ENCODE data around the gene DCDC1.

DCDC1 gene

DNA sequence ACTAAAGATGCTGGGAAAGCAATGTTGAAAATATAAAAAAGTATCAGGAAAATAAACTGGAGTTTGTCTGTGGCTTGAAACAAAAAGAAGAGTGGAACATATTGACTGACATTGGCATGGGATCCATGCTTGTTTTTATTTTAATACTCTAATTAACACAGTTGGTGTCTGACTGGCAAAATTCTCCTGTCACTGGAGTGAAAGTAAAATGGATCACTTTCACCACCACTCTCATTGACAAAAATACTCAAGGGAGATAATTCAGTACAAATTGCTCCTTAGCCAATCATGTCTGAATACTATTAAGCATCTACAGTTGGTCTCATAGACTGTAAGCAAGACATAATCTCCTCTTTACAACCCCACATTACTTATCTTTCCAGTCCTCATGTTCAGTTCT is 101.8 kb downstream of the DCDC1 start:
- Histone ChIP-seq H3K4me1 (ENCODE audit: control insufficient read depth, insufficient read depth, low read length, unreplicated experiment) (no peaks in the 10 kb centered on the region), H2AFZ (ENCODE audit: low read length, unreplicated experiment) (no peak overlapping the region), H3K4me3 (ENCODE audit: low read depth, low read length) (no peak overlapping the region), H3K36me3 (ENCODE audit: insufficient read depth, low read length) (no peaks in the 10 kb centered on the region), H3K79me2 (ENCODE audit: control insufficient read depth, insufficient read depth, low read length, unreplicated experiment) (no peaks in the 10 kb centered on the region), H3K27me3 (ENCODE audit: insufficient read depth, low read length) (peaks cover 6% of the 10 kb centered on the region; the same call in 1 of the 2 replicates), H3K27ac (ENCODE audit: low read depth, low read length) (no peak overlapping the region)

DNA sequence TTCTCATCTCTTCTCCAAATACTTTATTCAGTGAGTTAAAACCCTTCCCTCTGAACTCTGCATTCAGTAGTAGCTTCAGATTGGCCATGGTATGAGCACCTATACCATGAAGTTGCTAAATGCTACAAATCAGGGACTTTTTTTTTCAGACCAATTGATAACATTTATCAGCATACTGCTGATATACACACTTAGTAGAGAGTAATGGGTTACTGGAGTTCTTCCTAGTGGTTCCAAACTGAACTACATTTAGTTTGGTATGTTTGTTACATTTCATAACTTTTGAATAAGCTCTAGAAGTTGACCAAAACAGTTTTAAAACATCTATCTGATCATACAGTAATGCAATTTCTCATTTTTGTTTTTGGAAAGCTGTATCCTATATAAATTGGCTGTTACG is 104.7 kb downstream of the DCDC1 start:
- Histone ChIP-seq H2AFZ (ENCODE audit: low read length, unreplicated experiment) (no peak overlapping the region), H3K4me1 (ENCODE audit: control insufficient read depth, insufficient read depth, low read length, unreplicated experiment) (no peaks in the 10 kb centered on the region), H3K36me3 (ENCODE audit: insufficient read depth, low read length) (no peaks in the 10 kb centered on the region), H3K27ac (ENCODE audit: low read depth, low read length) (no peak overlapping the region), H3K79me2 (ENCODE audit: control insufficient read depth, insufficient read depth, low read length, unreplicated experiment) (no peaks in the 10 kb centered on the region), H3K27me3 (ENCODE audit: insufficient read depth, low read length) (peaks cover 6% of the 10 kb centered on the region; the same call in 1 of the 2 replicates), H3K4me3 (ENCODE audit: low read depth, low read length) (no peak overlapping the region)

DNA sequence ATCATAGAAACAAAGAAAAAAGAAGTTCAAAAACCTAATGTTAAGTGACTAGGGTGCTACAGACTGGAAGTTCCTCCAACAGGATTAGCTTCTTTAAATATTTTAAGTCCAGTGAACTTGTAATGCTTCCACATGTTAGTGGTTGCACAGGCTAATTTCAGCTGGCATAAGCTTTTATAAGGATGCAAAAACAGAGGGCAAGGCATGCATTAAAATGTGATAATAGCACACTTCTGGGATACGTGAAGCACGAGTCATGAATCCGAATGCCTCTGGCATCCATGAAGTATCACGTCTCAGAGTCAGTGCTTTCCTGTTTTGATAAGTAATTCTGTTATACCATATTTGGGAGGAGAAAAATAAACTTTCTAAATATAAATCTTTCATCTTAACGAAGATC is 106.8 kb downstream of the DCDC1 start:
- H3K79me2 ChIP-seq (ENCODE audit: control insufficient read depth, insufficient read depth, low read length, unreplicated experiment), result no peaks in the 10 kb centered on the region
- H3K4me1 ChIP-seq (ENCODE audit: control insufficient read depth, insufficient read depth, low read length, unreplicated experiment), result peaks cover 4% of the 10 kb centered on the region
- H3K4me3 ChIP-seq (ENCODE audit: low read depth, low read length), result no peak overlapping the region
- no peaks in the 10 kb centered on the region for H3K36me3 ChIP-seq (ENCODE audit: insufficient read depth, low read length)
- no peak overlapping the region for H2AFZ ChIP-seq (ENCODE audit: low read length, unreplicated experiment)
- H3K27ac ChIP-seq (ENCODE audit: low read depth, low read length), result no peak overlapping the region
- H3K27me3 ChIP-seq (ENCODE audit: insufficient read depth, low read length), result peaks cover 6% of the 10 kb centered on the region; the same call in 1 of the 2 replicates

DNA sequence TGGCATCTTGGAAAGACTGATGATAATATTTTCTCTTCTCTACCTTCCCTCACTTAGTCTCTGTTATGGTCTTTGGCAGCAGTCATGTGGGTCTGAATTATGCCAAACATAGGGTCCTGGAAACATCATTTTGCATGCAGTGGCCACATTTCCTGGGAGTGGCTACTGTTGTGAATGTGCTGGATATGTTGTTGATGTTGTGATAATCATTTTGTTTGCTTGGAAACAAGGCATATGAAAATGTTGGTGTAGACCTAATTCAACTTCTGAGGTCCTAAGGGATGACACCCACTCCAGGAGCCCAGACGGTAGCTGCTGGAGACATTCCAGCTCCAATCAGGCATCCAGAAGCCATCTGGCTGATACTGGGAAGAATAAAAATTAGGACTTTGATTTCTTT is 109.7 kb downstream of the DCDC1 start:
- Histone ChIP-seq H3K27ac (ENCODE audit: low read depth, low read length) (no peak overlapping the region), H3K36me3 (ENCODE audit: insufficient read depth, low read length) (no peaks in the 10 kb centered on the region), H3K27me3 (ENCODE audit: insufficient read depth, low read length) (peaks cover 6% of the 10 kb centered on the region; the same call in 1 of the 2 replicates), H2AFZ (ENCODE audit: low read length, unreplicated experiment) (no peak overlapping the region), H3K79me2 (ENCODE audit: control insufficient read depth, insufficient read depth, low read length, unreplicated experiment) (no peaks in the 10 kb centered on the region), H3K4me3 (ENCODE audit: low read depth, low read length) (no peak overlapping the region), H3K4me1 (ENCODE audit: control insufficient read depth, insufficient read depth, low read length, unreplicated experiment) (peaks cover 4% of the 10 kb centered on the region)

DNA sequence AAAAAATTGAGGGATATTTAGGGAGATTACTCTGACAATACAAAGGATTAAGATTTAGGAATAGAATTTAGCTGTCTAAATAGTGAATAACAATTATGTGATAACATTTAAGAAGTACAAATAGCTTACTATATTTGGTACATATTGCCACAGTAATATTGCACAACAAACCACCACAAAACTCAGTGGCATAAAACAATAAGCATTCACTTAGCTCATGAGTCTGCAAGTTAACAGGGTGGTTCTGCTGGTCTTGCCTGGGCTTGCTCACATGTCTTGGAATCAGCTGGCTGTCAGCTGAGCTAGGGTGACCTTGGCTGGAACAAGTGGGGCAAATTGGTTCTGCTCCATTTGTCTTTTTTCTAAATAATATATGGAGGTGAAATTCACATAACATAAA is 115.1 kb downstream of the DCDC1 start:
- no peak overlapping the region for H3K4me3 ChIP-seq (ENCODE audit: low read depth, low read length)
- no peaks in the 10 kb centered on the region for H3K36me3 ChIP-seq (ENCODE audit: insufficient read depth, low read length)
- H3K4me1 ChIP-seq (ENCODE audit: control insufficient read depth, insufficient read depth, low read length, unreplicated experiment), result peaks cover 4% of the 10 kb centered on the region
- H3K27ac ChIP-seq (ENCODE audit: low read depth, low read length), result no peak overlapping the region
- H3K79me2 ChIP-seq (ENCODE audit: control insufficient read depth, insufficient read depth, low read length, unreplicated experiment), result no peaks in the 10 kb centered on the region
- peaks cover 11% of the 10 kb centered on the region; the same call in 1 of the 2 replicates for H3K27me3 ChIP-seq (ENCODE audit: insufficient read depth, low read length)
- no peak overlapping the region for H2AFZ ChIP-seq (ENCODE audit: low read length, unreplicated experiment)

DNA sequence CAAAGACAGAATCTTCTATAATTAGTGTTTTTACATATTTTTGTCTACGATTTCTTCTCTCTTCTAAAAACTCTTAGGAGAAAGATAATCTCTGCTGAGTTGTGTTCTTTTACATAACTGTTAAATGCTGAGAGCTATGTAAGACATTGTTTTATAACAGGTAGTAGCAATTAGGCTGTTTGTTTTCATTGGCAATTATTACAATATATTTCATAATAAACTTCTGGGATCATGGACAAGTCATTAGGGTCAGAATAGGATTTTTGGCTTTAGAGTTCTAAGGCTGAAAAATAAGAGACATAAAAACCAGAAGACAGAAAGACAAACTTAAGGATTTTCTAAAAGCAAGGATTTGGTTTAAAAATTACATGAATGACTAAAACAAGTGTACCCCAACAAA is 120.8 kb downstream of the DCDC1 start:
- Histone ChIP-seq H3K27ac (ENCODE audit: low read depth, low read length) (no peak overlapping the region), H3K27me3 (ENCODE audit: insufficient read depth, low read length) (peaks cover 17% of the 10 kb centered on the region; the same call in 1 of the 2 replicates), H3K4me1 (ENCODE audit: control insufficient read depth, insufficient read depth, low read length, unreplicated experiment) (peaks cover 5% of the 10 kb centered on the region), H3K36me3 (ENCODE audit: insufficient read depth, low read length) (no peaks in the 10 kb centered on the region), H3K4me3 (ENCODE audit: low read depth, low read length) (no peak overlapping the region), H2AFZ (ENCODE audit: low read length, unreplicated experiment) (no peak overlapping the region), H3K79me2 (ENCODE audit: control insufficient read depth, insufficient read depth, low read length, unreplicated experiment) (no peaks in the 10 kb centered on the region)

DNA sequence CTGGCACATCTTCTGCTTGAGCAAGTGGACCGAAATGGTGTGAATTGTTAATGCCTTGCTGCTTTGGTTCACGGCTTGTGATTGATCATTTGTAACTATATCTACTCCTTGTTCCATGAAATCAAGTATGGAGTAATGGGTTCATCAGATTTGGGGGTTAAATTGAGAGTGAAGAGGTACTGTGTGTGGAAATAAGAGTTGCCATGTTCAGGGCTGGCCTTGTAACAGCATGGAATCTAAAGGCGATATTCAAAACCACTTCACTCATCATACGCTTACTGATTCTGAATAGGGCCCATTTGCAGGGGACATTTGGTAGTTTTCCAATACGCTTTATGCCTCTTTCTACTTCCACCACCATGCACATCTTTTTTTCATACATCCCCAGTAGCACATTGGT is 122.2 kb downstream of the DCDC1 start:
- H3K27ac ChIP-seq (ENCODE audit: low read depth, low read length), result no peak overlapping the region
- no peak overlapping the region for H2AFZ ChIP-seq (ENCODE audit: low read length, unreplicated experiment)
- H3K4me3 ChIP-seq (ENCODE audit: low read depth, low read length), result no peak overlapping the region
- H3K36me3 ChIP-seq (ENCODE audit: insufficient read depth, low read length), result no peaks in the 10 kb centered on the region
- peaks cover 17% of the 10 kb centered on the region; the same call in 1 of the 2 replicates for H3K27me3 ChIP-seq (ENCODE audit: insufficient read depth, low read length)
- no peaks in the 10 kb centered on the region for H3K79me2 ChIP-seq (ENCODE audit: control insufficient read depth, insufficient read depth, low read length, unreplicated experiment)
- H3K4me1 ChIP-seq (ENCODE audit: control insufficient read depth, insufficient read depth, low read length, unreplicated experiment), result peaks cover 5% of the 10 kb centered on the region

DNA sequence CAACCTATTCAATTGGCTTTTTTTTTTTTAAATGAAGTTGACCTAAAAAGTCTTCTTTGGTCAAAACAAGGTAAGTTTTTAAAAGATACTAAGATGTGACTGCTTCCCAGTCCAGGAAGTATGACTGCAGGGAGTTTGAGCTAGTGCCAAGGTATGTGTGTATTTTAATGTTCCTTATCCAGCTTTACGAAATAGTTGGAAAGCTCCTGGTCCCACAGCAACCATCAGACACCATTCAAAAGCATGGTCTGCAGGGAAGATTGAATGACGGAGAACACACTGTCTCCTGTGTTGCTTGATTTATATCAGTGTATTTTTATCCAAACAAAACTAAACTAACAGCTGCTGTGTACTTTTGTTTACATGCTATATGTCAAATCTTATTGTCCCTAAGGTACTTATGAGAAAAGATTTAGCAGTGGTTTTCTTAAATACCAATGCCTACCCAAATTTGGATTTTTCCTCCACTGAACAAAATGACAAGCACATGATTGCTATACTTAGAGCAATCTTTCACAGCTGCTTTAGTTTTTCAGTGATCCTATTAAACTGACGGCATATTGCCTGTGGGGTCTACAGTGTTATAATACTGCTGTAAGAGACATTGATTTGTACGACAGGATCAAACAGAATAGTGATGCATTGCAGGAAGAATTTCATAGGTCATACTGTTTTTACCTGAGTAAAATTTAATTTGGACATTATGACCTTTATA is 122.9 kb downstream of the DCDC1 start:
- H3K4me1 ChIP-seq (ENCODE audit: control insufficient read depth, insufficient read depth, low read length, unreplicated experiment), result peaks cover 5% of the 10 kb centered on the region
- peaks cover 15% of the 10 kb centered on the region; the same call in 1 of the 2 replicates for H3K27me3 ChIP-seq (ENCODE audit: insufficient read depth, low read length)
- no peak overlapping the region for H3K27ac ChIP-seq (ENCODE audit: low read depth, low read length)
- no peak overlapping the region for H2AFZ ChIP-seq (ENCODE audit: low read length, unreplicated experiment)
- no peaks in the 10 kb centered on the region for H3K79me2 ChIP-seq (ENCODE audit: control insufficient read depth, insufficient read depth, low read length, unreplicated experiment)
- H3K36me3 ChIP-seq (ENCODE audit: insufficient read depth, low read length), result no peaks in the 10 kb centered on the region
- H3K4me3 ChIP-seq (ENCODE audit: low read depth, low read length), result no peak overlapping the region

DNA sequence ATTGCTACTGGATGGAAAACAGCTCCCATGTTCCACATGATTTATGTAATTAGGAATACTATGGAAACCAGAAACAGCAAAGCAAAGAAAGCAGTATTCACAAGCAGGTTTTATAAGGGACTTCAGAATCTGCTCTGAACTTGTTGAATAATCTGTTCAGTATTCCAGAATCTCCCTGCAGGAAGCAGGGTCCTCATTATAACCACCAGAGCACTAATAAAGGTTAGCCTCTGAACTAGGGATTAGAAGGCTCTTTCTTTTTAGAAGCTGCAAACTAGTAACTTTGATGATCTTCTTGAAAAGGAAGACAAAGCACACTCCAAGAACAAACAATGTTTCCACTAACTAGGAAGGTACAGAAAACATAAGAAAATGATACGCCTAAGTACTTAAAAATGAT is 125.8 kb downstream of the DCDC1 start:
- no peaks in the 10 kb centered on the region for H3K27me3 ChIP-seq (ENCODE audit: insufficient read depth, low read length)

DNA sequence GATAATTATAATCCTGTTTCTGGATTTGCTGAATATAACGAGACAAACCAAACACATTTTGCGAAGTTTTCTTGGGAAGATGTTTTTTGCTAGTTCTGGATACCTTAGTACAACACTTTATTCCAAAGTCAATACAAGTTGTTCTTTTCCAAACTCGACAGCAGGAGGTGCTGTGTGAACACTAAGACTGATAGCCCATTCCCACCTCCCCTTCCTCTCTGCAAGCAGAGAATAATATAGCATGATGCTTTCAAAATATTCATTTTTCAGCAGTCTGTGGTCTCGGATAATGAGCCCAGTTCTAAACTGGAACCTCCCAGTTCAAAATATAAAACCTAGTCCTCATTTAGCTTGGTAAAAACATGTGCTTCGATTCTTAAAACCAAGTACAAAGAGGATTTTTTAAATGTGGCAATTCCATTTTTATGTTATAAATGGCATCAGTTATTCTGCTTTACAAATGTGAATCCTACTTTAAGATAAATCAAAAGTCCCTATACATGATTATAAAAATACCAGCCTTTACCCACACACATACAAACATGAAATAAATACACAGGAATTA is 129.1 kb downstream of the DCDC1 start:
- no peak overlapping the region for H3K27ac ChIP-seq (ENCODE audit: low read depth, low read length)
- H3K79me2 ChIP-seq (ENCODE audit: control insufficient read depth, insufficient read depth, low read length, unreplicated experiment), result no peaks in the 10 kb centered on the region
- H3K27me3 ChIP-seq (ENCODE audit: insufficient read depth, low read length), result no peaks in the 10 kb centered on the region

More for the DNA sequence above, 125.8 kb downstream of the DCDC1 start:
- no peak overlapping the region for H3K27ac ChIP-seq (ENCODE audit: low read depth, low read length)
- peaks cover 5% of the 10 kb centered on the region for H3K4me1 ChIP-seq (ENCODE audit: control insufficient read depth, insufficient read depth, low read length, unreplicated experiment)
- no peak overlapping the region for H3K4me3 ChIP-seq (ENCODE audit: low read depth, low read length)
- no peaks in the 10 kb centered on the region for H3K36me3 ChIP-seq (ENCODE audit: insufficient read depth, low read length)
- no peak overlapping the region for H2AFZ ChIP-seq (ENCODE audit: low read length, unreplicated experiment)
- no peaks in the 10 kb centered on the region for H3K79me2 ChIP-seq (ENCODE audit: control insufficient read depth, insufficient read depth, low read length, unreplicated experiment)

More for the DNA sequence above, 129.1 kb downstream of the DCDC1 start:
- H3K36me3 ChIP-seq (ENCODE audit: insufficient read depth, low read length), result no peaks in the 10 kb centered on the region
- H3K4me3 ChIP-seq (ENCODE audit: low read depth, low read length), result no peak overlapping the region
- H2AFZ ChIP-seq (ENCODE audit: low read length, unreplicated experiment), result no peak overlapping the region
- peaks cover 10% of the 10 kb centered on the region for H3K4me1 ChIP-seq (ENCODE audit: control insufficient read depth, insufficient read depth, low read length, unreplicated experiment)
